H1 (cell line): ENCODE data around the gene RASAL2. TPM values are rescaled to one million over a fixed set of nuclear protein-coding genes. Genes with fewer than 3 reads are reported as not detected.

Experiments
- CTCF ChIA-PET: fragments of 300-600 bp; sonication (Branson Sonifier 250); formaldehyde crosslinking; loops from one replicate; lab custom pipeline; 2021; ENCODE audit not compliant: partially characterized antibody; lab: Charles Lee
- POLR2A ChIA-PET: fragments of 300-600 bp; sonication (Branson Sonifier 250); formaldehyde crosslinking; loops from one replicate; lab custom pipeline; 2021; ENCODE audit warnings: inconsistent platforms; ENCODE audit not compliant: partially characterized antibody; lab: Charles Lee
- DNase-seq, 2 experiments: peaks; one replicate each; pipeline versions ENCODE4 v3.0.0 to v3.0.0-alpha.2; 2010 to 2022; ENCODE audit warnings: low spot score in 2 of 2, low read depth in 1 of 2, mixed read lengths in 1 of 2
- FAIRE-seq: peaks from 2 replicates; lab custom pipeline; 2011; peaks lifted over from hg19 to GRCh38; lab: Jason Lieb, UNC
- H2AFZ ChIP-seq: 2 replicates; pipeline ENCODE4 v1.8.1; 2012; ENCODE audit warnings: low read length, inconsistent platforms
- H2AK5ac ChIP-seq: 2 replicates; pipeline ENCODE4 v1.6.1; 2013; ENCODE audit warnings: low read depth, low read length
- H2BK120ac ChIP-seq: replicated peaks from 2 replicates; pipeline ENCODE3; 2013; ENCODE audit warnings: low read depth, low read length, inconsistent platforms
- H2BK12ac ChIP-seq: 2 replicates; pipeline ENCODE4 v1.6.1; 2013; ENCODE audit warnings: low read depth, low read length
- H2BK15ac ChIP-seq: 2 replicates; pipeline ENCODE4 v1.6.1; 2013; ENCODE audit warnings: low read length
- H2BK20ac ChIP-seq: 2 replicates; pipeline ENCODE4 v1.6.1; 2013; ENCODE audit warnings: low read length
- H2BK5ac ChIP-seq: 2 replicates; pipeline ENCODE4 v1.6.1; 2013; ENCODE audit warnings: low read depth, low read length
- H3K14ac ChIP-seq: 2 replicates; pipeline ENCODE4 v1.6.1; 2013; ENCODE audit warnings: inconsistent platforms; ENCODE audit not compliant: insufficient read length
- H3K18ac ChIP-seq: 2 replicates; pipeline ENCODE4 v1.6.1; 2013; ENCODE audit warnings: low read length; ENCODE audit errors: extremely low read depth
- H3K23ac ChIP-seq: 2 replicates; pipeline ENCODE4 v1.6.1; 2013; ENCODE audit warnings: inconsistent platforms; ENCODE audit not compliant: insufficient read length
- H3K23me2 ChIP-seq: 2 replicates; pipeline ENCODE4 v1.6.1; 2013; ENCODE audit warnings: low read depth, low read length
- H3K27ac ChIP-seq: 2 replicates; pipeline ENCODE4 v1.6.1; 2011; ENCODE audit warnings: low read depth, low read length, inconsistent platforms
- H3K27me3 ChIP-seq, 4 experiments: replicated peaks in 1 of 4; 1 replicate in 1 of 4; 2 replicates in 3 of 4; pipeline versions ENCODE4 v1.6.1 to v1.8.1; 2011 to 2013; ENCODE audit warnings: low read length in 3 of 4, mild to moderate bottlenecking in 3 of 4, inconsistent platforms in 2 of 4, mixed read lengths in 2 of 4, moderate library complexity in 1 of 4; ENCODE audit not compliant: control insufficient read depth in 3 of 4, insufficient read depth in 3 of 4; ENCODE audit errors: extremely low read depth in 1 of 4
- H3K36me3 ChIP-seq, 4 experiments: 2 replicates each; pipeline versions ENCODE4 v1.6.1 to v1.8.1; 2011 to 2013; ENCODE audit warnings: mild to moderate bottlenecking in 4 of 4, low read length in 3 of 4, moderate library complexity in 2 of 4, control low read depth in 1 of 4, inconsistent platforms in 1 of 4; ENCODE audit not compliant: insufficient read depth in 4 of 4, control insufficient read depth in 2 of 4
- H3K4ac ChIP-seq: replicated peaks from 2 replicates; pipeline ENCODE3; 2013; ENCODE audit warnings: low read length, low read depth, mixed read lengths, inconsistent platforms; ENCODE audit not compliant: insufficient read length
- H3K4me1 ChIP-seq, 4 experiments: replicated peaks in 1 of 4; 1 replicate in 1 of 4; 2 replicates in 3 of 4; pipeline versions ENCODE4 v1.6.1 to v1.8.1; 2011 to 2013; ENCODE audit warnings: low read length in 3 of 4, inconsistent platforms in 2 of 4, mixed read lengths in 1 of 4; ENCODE audit not compliant: insufficient read depth in 4 of 4, control insufficient read depth in 3 of 4
- H3K4me2 ChIP-seq, 2 experiments: 2 replicates each; pipeline versions ENCODE4 v1.6.1 to v1.8.1; 2011 to 2013; ENCODE audit warnings: low read depth in 2 of 2, low read length in 2 of 2, control low read depth in 1 of 2, inconsistent platforms in 1 of 2, mild to moderate bottlenecking in 1 of 2; ENCODE audit not compliant: insufficient read depth in 1 of 2
- H3K4me3 ChIP-seq, 4 experiments: fragments of 200-600, 300-600 bp in 1 of 4; sonication (generic), shearing (Covaris generic), sonication (Bioruptor Twin) in 1 of 4; 2 replicates each; pipeline versions ENCODE4 v1.5.1 to v1.8.1; 2011 to 2016; ENCODE audit warnings: low read length in 4 of 4, low read depth in 3 of 4, control low read depth in 2 of 4, inconsistent platforms in 2 of 4, mild to moderate bottlenecking in 2 of 4, mixed read lengths in 1 of 4, moderate library complexity in 1 of 4; ENCODE audit not compliant: insufficient read depth in 2 of 4; ENCODE audit errors: extremely low read depth in 1 of 4
- H3K56ac ChIP-seq: replicated peaks from 2 replicates; pipeline ENCODE3; 2013; ENCODE audit warnings: low read depth, mild to moderate bottlenecking, mixed read lengths, low read length, inconsistent platforms; ENCODE audit not compliant: insufficient read length
- H3K79me1 ChIP-seq: 2 replicates; pipeline ENCODE4 v1.6.1; 2013; ENCODE audit warnings: low read depth, low read length, control low read depth
- H3K79me2 ChIP-seq, 2 experiments: 2 replicates each; pipeline versions ENCODE4 v1.6.1 to v1.8.1; 2012 to 2013; ENCODE audit warnings: low read length in 2 of 2, mild to moderate bottlenecking in 2 of 2, inconsistent platforms in 1 of 2; ENCODE audit not compliant: insufficient read depth in 2 of 2, control insufficient read depth in 1 of 2
- H3K9ac ChIP-seq, 4 experiments: replicated peaks in 1 of 4; 1 replicate in 1 of 4; 2 replicates in 3 of 4; pipeline versions ENCODE4 v1.6.1 to v1.8.1; 2011 to 2013; ENCODE audit warnings: low read depth in 3 of 4, low read length in 3 of 4, control low read depth in 2 of 4, mild to moderate bottlenecking in 2 of 4, moderate library complexity in 2 of 4, inconsistent platforms in 1 of 4; ENCODE audit errors: extremely low read depth in 1 of 4
- H3K9me3 ChIP-seq, 2 experiments: 2 replicates each; pipeline versions ENCODE4 v1.6.1 to v1.8.1; 2012 to 2013; ENCODE audit warnings: mild to moderate bottlenecking in 2 of 2, moderate library complexity in 2 of 2, control low read depth in 1 of 2, inconsistent platforms in 1 of 2, low read depth in 1 of 2, low read length in 1 of 2, mixed read lengths in 1 of 2; ENCODE audit not compliant: insufficient read depth in 2 of 2
- H4K20me1 ChIP-seq, 2 experiments: replicated peaks in 1 of 2; 2 replicates each; pipeline versions ENCODE3 to v1.8.1; 2011 to 2013; ENCODE audit warnings: inconsistent platforms in 2 of 2, low read length in 2 of 2, mild to moderate bottlenecking in 1 of 2; ENCODE audit not compliant: insufficient read depth in 2 of 2, control insufficient read depth in 1 of 2
- H4K5ac ChIP-seq: 2 replicates; pipeline ENCODE4 v1.6.1; 2013; ENCODE audit warnings: low read length, low read depth, mixed read lengths, inconsistent platforms; ENCODE audit not compliant: insufficient read length
- H4K8ac ChIP-seq: 2 replicates; pipeline ENCODE4 v1.8.0; 2013; ENCODE audit warnings: mild to moderate bottlenecking, moderate library complexity, low read length, inconsistent platforms; ENCODE audit not compliant: insufficient read depth; ENCODE audit errors: extremely low read depth
- H4K91ac ChIP-seq: replicated peaks from 2 replicates; pipeline ENCODE3; 2013; ENCODE audit warnings: low read length, mixed read lengths, inconsistent platforms; ENCODE audit not compliant: insufficient read length
- BRCA1 ChIP-seq: IDR thresholded peaks from 2 replicates; pipeline ENCODE4 v1.6.1; 2012; ENCODE audit warnings: low read depth, low read length, improper control_type of control experiment
- GABPA ChIP-seq: IDR thresholded peaks from 2 replicates; pipeline ENCODE4 v1.6.1; 2011; ENCODE audit warnings: mild to moderate bottlenecking, low read length, moderate library complexity, borderline replicate concordance; ENCODE audit not compliant: insufficient read depth
- HDAC2 ChIP-seq, 2 experiments: fragments of 300-600 bp in 1 of 2; sonication (generic) in 1 of 2; IDR thresholded peaks; 2 replicates each; pipeline ENCODE4 v1.6.1; 2011 to 2012; ENCODE audit warnings: low read depth in 2 of 2, low read length in 2 of 2, mild to moderate bottlenecking in 2 of 2, moderate library complexity in 2 of 2, borderline replicate concordance in 1 of 2, inconsistent platforms in 1 of 2
- HDAC6 ChIP-seq: IDR thresholded peaks from one replicate; pipeline ENCODE4 v1.7.1; 2012; ENCODE audit warnings: low read depth, mild to moderate bottlenecking, inconsistent platforms, low read length, moderate library complexity
- NANOG ChIP-seq: IDR thresholded peaks from 2 replicates; pipeline ENCODE4 v1.6.1; 2011; ENCODE audit warnings: low read length, low read depth, mild to moderate bottlenecking, inconsistent platforms; ENCODE audit not compliant: insufficient read depth, poor library complexity, severe bottlenecking
- PHF8 ChIP-seq: fragments of 200-600 bp; sonication (generic); conservative IDR thresholded peaks from 2 replicates; pipeline ENCODE4 v1.7.1; 2012; ENCODE audit warnings: low read depth, mild to moderate bottlenecking, inconsistent platforms, low read length, moderate library complexity
- RBBP5 ChIP-seq: IDR thresholded peaks from 2 replicates; pipeline ENCODE4 v1.7.1; 2012; ENCODE audit warnings: low read depth, mild to moderate bottlenecking, inconsistent platforms, low read length, moderate library complexity, borderline replicate concordance
- SAP30 ChIP-seq: fragments of 300-600 bp; sonication (generic); IDR thresholded peaks from 2 replicates; pipeline ENCODE4 v1.7.1; 2012; ENCODE audit warnings: low read length, moderate library complexity, mild to moderate bottlenecking, inconsistent platforms; ENCODE audit not compliant: insufficient read depth, insufficient replicate concordance
- SP1 ChIP-seq: IDR thresholded peaks from 2 replicates; pipeline ENCODE4 v1.6.1; 2011; ENCODE audit warnings: low read depth, low read length
- SP4 ChIP-seq: IDR thresholded peaks from 2 replicates; pipeline ENCODE4 v1.6.1; 2012; ENCODE audit warnings: low read length, inconsistent platforms
- SRF ChIP-seq: IDR thresholded peaks from 2 replicates; pipeline ENCODE4 v1.6.1; 2011; ENCODE audit warnings: mild to moderate bottlenecking, low read depth, low read length, moderate library complexity
- TAF7 ChIP-seq: optimal IDR thresholded peaks from 2 replicates; pipeline ENCODE3; 2011; ENCODE audit warnings: low read depth, mild to moderate bottlenecking, inconsistent platforms, low read length, moderate library complexity, borderline replicate concordance
- TBP ChIP-seq: IDR thresholded peaks from 2 replicates; pipeline ENCODE4 v1.6.1; 2011; ENCODE audit warnings: low read depth, low read length, improper control_type of control experiment
- WGBS, 2 experiments: shearing (Covaris generic) in 1 of 2; methylation state at CpG; one replicate each; pipeline versions ENCODE4 v1.1.6 to v1.1.7; 2013 to 2015; ENCODE audit warnings: low lambda C conversion rate in 2 of 2, mixed read lengths in 2 of 2, inconsistent platforms in 1 of 2, low coverage in 1 of 2, missing lambda C conversion rate in 1 of 2; ENCODE audit not compliant: insufficient replicate concordance in 2 of 2, insufficient coverage in 1 of 2, insufficient read length in 1 of 2; ENCODE audit errors: extremely low coverage in 1 of 2, missing lambda C conversion rate in 1 of 2; 5-methylcytosine and 5-hydroxymethylcytosine counted together
- polyA plus RNA-seq, 7 experiments: library from polyadenylated mRNA; depleted of rRNA in 3 of 7; stranded (reverse) in 5 of 7; unstranded in 2 of 7; fragments of >200 nt in 5 of 7; fragments of 200-250 nt in 2 of 7; gene quantifications; 1 replicate in 5 of 7; 2 replicates in 1 of 7; 4 replicates in 1 of 7; pipeline versions ENCODE4 v1.2.1 to v1.2.3, GENCODE V29; 2011 to 2013; ENCODE audit warnings: missing spikeins in 2 of 7, mixed read lengths in 2 of 7
- total RNA-seq: library from RNA; stranded (reverse); fragmentation: NEBNext Ultra II Directional; extraction: Animal tissue kit (Norgen Biotek cat#: 25700); gene quantifications from 2 replicates; pipeline ENCODE4 v1.2.1, GENCODE V29; 2021

RASAL2 gene
- total and polyA plus RNA-seq, 2 of the 8 experiments (the other 6 are each of a cell fraction or from before 2014, with no cell fraction given), result 15.9 to 32.5 TPM

DNA sequence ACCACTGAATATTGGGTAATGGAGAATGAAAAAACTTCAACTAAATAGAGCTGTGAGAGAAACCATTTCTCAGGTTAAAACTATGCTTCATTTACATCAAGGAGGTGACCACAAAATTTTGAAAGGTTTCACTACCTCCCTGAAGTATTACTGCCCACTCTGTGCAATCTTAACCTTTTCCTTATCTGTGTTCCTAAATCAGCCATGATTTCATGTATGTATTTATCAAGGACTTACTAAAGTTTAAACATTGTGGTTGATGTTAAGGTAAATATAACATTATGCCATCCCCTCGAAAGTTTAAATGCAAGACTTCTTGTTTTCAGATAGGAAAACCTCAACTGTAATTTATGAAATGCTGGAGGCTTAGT, 318.5 kb downstream of the RASAL2 start:
- DNase-seq (no peak), FAIRE-seq (no peak)
- Histone ChIP-seq H3K4me3 (no peak overlapping the region), H4K8ac (no peak overlapping the region), H2BK5ac (no peak overlapping the region), H4K5ac (no peak overlapping the region), H3K79me2 (0 out of 4 replicates have a peak, but pooled peaks cover 0 to 2% of the 10 kb centered on the region in 2 experiments), H3K4ac (no peak overlapping the region), H3K56ac (no peak overlapping the region), H3K14ac (no peak overlapping the region), H2BK15ac (no peak overlapping the region), H4K91ac (no peak overlapping the region), H3K18ac (no peak overlapping the region), H3K9me3 (no peaks in the 10 kb centered on the region), H3K4me1 (peaks cover 0 to 3% (median 0%) of the 10 kb centered on the region in 4 experiments; a peak in 2 of 7 replicates), H3K79me1 (no peaks in the 10 kb centered on the region), H2AFZ (no peak overlapping the region), H3K23ac (no peak overlapping the region), H3K36me3 (no peaks in the 10 kb centered on the region), H2BK120ac (no peak overlapping the region), H3K27me3 (no peaks in the 10 kb centered on the region), H3K9ac (no peak overlapping the region)
- ChIA-PET POLR2A (interaction anchor here (0.9 kb wide), 1 partner anchor 12 kb away, joined by 3 read pairs; no protein-coding TSS in a partner anchor), CTCF (interaction anchor here (0.7 to 1.0 kb wide), 2 partner anchors 8 to 87 kb away, joined by 3 read pairs; no protein-coding TSS in a partner anchor)
- WGBS, 2 experiments, result 85% methylated on average over 1 of the region's 1 CpG; no CpG with 5 or more reads in 1 of the 2 experiments
- TF ChIP-seq PHF8 (no peak), SAP30 (no peak), HDAC6 (no peak), TBP (no peak), RBBP5 (no peak), BRCA1 (no peak), SRF (no peak), GABPA (no peak), SP1 (no peak), NANOG (no peak), TAF7 (no peak), HDAC2 (IDR thresholded peaks at IDR 0.05; ENCODE audit: borderline replicate concordance in 1 of 2, low read depth in 2 of 2, low read length in 2 of 2) (no peak), SP4 (no peak)
- TF ChIP-seq, all 59 proteins: peak for 0
- Histone ChIP-seq H3K27ac (no peak overlapping the region), H2AK5ac (no peak overlapping the region), H3K4me2 (no peak overlapping the region), H2BK12ac (no peak overlapping the region), H2BK20ac (no peak overlapping the region), H4K20me1 (peaks cover 0 to 2% of the 10 kb centered on the region in 2 experiments), H3K23me2 (no peaks in the 10 kb centered on the region)
